SW480 (cell line): ENCODE results near the gene KRT81.
"Not testable (repeated sequence)": the region's sequence is repeated elsewhere in the genome, so short reads cannot be mapped to it uniquely, and the experiment has no call there.

Experiments
- DNase-seq: peaks from one replicate; pipeline ENCODE4 v3.0.0-alpha.2; 2016; ENCODE audit warnings: low spot score

The KRT81 gene

GRCh38 chr12:52296572-52297215 is 5.4 kb upstream of the KRT81 start:
- no peak for DNase-seq

DNA sequence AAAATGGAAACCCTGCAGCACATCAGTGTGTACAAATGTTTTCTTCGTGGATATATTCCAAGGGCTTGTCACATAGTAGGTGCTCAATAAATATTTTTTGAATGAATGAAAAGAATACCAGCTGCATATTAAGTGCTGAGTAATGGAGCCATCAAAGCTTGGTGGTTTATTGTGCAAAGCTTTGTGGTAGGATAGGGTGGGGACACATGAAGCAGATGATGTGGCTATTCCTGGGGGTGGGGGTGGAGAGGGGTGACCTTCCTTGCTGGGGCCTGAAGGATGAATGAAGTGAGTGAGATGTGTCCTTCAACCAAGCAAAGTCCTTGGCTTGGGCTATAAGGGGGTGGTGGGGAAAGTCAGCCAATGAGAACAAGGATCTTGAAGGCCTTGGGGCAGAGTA is 4.3 kb upstream of the KRT81 start:
- peak; percentile 68 for DNase-seq

DNA sequence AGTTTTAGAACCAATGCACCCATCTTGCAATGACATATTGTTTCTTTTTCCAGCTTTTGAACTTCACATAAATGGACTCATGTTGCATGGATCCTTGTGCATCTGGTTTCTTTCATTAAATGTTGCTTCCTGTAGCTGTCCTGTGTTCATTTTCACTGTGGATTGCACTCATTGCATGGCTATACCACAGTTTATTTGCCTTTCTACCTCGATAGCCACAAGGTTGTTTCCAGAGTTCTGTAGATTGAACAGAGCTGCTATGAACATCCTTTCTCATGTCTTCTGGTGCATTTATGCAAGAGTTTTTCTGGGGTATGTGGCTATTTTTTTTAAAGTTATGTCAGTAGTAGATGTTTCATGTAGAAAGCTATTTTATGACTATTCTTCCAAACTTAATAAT is 3.5 kb upstream of the KRT81 start:
- no peak for DNase-seq

DNA sequence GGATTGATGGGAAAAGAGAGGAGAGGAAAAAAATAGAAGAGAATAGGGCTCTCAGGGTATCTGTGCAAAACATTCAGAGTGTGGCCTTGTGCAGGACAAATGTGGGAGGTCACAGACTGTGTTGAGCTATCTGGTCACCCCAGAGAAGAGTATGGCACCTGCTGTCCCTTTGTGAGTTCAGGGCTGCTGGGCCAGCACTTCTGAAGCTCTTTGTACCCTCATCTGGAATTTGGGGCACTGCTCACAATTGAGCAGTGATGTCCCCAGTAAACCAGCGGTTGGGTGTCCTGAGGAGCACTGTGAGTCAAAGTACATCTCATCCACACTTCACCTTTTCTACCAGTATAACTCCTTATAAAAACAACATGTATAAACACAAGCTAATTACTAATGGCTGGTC is 2.6 kb upstream of the KRT81 start:
- DNase-seq, result no peak

- DNase-seq, result not testable (repeated sequence)
Measured at GRCh38 chr12:52290483-52291134, 725 bp downstream of the KRT81 start.

DNA sequence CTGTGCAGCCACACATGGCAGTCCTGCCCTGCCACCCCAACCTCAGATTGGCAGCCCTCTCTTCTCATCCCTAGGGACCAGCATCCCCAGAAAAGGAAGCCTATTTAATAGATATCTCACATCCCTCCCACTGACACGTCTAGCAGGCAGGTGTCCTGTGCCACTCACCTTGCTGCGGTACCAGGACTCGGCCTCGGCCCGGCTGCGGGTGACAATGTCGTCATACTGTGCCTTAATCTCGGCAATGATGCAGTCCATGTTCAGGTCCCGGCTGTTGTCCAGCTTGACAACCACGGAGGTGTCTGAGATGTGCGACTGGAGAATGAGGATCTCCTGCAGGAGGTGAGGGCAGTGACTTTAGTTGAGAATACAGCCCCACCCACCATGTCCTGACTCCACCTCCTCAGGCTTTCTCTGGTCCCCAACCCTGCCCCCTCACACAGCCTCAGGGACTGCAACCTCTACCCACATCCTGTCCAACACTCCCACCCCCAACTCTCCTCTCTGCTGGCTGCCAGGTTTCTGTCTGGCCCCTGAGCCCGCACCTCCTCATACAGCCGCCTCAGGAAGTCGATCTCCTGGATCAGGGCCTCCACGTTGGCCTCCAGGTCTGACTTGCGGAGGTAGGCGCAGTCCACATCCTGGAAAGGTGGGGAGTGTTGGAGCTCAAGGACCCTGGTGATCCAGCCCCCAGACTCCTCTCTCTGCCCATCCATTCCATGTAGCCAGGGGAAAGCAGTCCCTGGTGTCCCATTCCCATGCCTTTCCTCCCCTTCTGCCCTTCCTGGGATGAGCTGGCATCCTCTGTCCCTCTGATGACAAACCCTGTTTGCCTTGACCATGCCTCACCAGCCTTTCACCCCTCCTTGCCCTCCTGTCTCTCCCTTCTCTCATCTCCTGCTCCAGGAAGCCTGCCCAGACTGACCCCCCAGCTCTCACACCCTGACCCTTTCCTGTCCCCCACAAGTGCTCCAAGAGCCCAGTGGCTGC is 3.2 kb downstream of the KRT81 start:
- peak; percentile 39 for DNase-seq

- not testable (repeated sequence) for DNase-seq
Measured at GRCh38 chr12:52286857-52287785, 4.2 kb downstream of the KRT81 start.

- no peak for DNase-seq
Measured at GRCh38 chr12:52285851-52286530, 5.3 kb downstream of the KRT81 start.

DNA sequence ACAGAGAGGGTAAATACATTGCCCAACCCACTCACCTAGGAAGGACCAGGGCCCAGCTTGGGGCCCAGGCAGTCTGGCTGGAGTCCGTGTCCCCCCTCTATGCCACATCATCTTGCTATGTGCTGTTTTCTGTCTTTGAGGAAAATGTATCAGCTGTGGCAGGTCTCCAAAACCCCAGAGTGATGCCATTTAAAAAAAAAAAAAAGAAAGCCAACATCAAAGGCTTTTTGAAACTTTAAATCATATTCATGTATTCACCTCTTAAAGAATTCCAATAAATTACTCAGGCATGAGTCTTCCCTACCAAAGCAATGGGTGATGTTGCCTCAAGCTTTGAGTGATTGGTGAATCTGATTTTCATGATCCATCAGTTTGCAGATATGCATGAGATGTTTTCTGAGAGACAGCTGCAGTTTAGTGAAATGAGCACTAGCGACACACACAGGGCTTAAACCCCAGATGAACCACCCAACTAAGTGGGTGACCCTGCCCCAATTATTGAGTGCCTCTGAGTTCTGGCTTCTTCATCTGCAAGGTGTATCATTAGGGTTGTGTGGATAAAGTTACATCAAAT is 6.1 kb downstream of the KRT81 start:
- peak; percentile 87 for DNase-seq

DNA sequence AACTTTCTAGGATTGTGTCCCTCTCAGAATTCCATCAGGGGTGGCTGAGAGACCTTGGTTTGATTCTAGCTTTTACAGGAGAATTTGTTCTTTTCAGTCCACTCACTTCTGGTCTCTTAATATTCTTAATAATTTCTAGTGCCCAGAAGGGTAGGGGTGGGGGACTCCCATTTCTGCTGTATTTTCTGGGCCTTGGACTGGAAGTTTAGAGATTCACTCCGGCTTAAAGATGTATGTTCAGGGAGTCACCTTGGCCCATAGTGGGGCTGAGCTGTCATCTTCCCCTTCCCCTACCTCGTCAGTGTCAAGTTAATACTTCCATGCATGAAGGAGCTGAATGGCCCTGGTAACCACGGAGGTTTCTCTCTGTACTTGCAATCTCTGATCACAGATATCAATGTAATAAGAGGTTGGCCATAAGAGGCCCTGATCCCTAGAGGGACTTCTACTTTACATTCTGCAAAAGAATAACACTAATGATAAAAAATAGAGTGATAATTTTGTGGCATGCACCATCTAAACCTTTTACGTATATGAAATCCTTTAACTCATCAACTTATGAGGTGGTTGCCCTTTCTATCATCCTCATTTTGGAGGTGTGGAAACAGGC is 6.7 kb downstream of the KRT81 start:
- peak; percentile 15 for DNase-seq

DNA sequence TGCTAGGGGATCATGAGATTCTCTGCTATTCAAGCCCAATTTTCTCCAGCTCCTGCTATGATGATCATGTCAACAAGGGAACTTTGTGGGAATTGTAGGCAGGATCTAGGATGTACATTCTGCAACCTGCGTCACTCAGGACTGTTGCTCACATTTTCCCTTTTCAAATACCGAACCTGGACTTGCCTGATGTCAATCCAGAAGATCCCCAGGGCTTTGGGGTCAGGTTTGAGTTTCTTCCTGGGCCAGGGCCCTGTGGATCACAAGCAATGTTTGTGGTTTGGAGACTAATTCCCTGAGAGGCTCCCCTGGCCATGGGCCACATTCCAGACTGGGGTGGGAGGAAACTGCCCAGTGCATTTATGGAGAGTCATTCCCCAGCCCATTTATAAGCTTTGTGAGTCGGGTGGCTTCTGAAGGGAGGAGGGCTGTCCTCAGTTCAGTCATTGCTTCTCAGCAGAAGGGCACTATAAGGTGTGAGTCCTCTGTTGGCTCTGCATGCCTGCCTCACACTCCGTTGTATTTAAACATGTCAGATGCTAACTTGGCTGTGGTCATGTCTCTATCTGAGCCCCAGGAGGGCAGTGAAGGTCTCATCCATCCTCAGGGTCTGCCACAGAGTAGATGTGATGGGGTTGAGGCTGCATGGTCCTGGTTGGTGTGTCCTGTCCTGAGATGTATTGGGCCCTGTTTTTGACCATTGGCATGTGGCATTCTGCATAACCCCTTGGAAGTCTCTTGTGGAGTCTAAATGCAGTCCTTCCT is 10.4 kb downstream of the KRT81 start:
- peak; percentile 97 for DNase-seq

DNA sequence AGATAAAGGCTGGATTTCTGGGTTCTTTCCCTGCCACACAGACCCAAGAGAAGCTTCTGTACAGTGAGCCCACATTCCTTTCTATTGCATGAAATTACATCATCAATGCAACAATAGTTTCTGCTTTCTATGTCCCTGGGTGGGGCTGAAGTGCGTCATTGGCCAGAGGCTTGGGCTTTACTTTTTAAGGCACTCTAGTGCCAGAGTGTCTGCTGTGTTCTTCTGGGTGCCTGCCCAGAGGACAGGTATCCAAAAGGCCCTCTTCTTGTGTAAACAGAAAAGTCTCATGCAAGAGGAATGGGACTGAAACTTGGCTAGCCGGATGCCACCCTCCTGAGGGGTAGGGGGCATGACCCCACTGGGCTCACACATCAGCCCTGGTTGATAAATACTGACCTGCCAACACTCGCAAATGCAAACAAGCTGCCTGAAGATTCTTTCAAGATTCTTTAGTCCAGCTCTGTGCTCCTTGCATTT is 11.0 kb downstream of the KRT81 start:
- peak; percentile 99 for DNase-seq

- peak; percentile 28 for DNase-seq
Measured at GRCh38 chr12:52279422-52280318, 11.7 kb downstream of the KRT81 start.

DNA sequence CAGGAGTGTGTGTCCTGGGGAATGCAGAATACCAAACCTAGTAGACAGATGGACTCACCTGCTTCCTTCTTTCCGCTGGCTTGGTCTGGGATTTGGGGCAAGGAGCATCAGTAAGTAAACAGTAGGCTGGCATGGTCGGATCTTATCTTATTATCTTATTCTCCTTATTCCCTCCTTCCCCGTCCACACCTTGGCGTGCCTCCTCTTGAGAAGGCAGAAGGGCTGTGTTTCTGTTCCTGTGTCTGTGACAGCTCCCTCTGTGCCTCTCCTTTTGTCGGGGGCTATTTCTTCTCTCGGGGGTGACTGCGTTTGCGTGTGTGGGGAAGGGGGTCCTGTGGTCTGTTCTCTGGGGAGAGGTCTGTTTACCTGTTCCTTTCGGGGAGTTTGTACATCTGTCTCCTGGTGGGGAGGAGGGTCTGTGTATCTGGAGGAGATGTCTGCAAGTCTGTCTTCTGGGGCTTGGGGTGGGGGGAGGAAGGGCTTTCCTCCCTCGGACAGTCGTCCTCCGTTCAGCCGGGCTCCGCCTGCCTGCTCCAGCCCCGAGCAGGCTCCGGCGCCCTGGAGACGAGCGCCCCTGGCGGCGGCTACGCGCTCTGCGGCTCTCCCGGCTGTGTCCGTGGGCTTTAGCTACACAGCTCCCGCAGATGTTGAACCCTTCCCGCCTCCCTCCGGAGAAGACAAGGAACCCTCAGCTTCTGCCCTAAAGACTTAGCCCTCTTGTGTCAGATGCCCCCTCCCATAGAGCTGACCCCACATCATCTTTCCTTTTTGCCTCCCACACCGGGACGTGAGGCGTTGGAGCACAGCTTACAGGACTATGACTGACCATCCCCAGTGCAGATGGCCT is 12.5 kb downstream of the KRT81 start:
- peak; percentile 79 for DNase-seq

GRCh38 chr12:52277486-52278245 is 13.7 kb downstream of the KRT81 start:
- peak; percentile 62 for DNase-seq

DNA sequence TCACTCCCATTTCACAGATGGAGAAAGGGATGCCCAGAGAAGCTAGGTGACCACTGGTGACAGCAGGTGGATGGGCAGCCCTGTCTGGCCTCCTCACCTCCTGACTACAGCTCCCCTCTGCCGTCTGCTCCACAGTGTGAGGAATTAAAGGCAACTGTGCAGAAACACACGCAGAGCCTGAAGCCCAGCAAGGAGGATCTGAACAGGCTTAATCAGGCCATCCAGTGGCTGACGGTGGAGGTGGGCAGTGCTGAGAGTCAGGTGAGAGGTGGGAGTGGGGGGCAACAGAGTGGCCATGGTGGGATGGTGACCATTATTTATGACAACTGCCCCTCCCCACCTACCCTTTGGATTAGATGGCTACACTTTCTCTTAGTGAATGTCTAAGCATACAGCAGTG is 15.6 kb downstream of the KRT81 start:
- no peak for DNase-seq
